ENCODE measurements around the gene MED7.

MED7 gene

GRCh38 chr5:157162919-157163510 lies 20.4 kb upstream of the MED7 start:
- no peak for DNase-seq

DNA sequence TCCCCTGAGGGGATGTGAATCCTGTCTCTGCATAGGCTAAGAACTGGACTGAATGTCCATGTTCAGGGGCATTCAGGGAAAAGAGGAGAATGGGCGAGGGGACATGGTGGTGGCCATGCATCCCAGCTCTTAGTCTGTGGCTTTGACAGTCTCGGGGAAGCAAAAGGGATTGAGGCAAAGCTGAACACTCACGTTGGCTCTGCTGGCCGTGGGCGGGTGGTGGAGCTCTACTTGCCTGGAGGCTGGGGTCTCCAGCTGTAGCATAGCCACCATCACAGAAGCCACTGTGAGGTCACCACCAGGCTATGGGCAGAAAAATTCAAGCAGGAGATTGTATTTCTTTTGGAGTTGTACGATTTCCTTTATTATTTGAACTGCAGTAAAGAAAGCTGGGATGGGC lies 19.3 kb upstream of the MED7 start:
- DNase-seq, result no peak

DNA sequence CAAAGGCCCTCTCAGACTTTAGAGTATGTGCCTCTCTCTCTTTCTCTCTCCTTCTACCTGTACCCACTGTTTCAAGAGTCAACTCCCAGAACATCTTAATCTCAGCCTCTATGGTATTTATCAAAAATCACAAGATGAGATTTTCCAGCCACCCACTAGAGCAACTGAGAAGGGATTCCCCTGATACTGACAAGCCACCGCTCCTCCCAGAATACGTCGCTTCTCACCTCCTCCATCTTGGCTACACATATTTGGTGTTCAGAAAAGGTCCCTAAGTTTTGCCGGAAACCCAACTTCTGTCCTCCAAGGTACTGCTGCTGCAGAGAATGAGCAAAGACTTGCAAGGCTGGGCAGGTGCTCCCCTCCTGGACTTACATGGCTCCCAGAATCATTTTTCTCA lies 17.3 kb upstream of the MED7 start:
- no peak for DNase-seq

GRCh38 chr5:157159209-157159751 lies 16.6 kb upstream of the MED7 start:
- DNase-seq, result no peak

GRCh38 chr5:157157293-157157891 lies 14.7 kb upstream of the MED7 start:
- DNase-seq, result no peak

GRCh38 chr5:157155297-157155696 lies 12.6 kb upstream of the MED7 start:
- no peak for DNase-seq

DNA sequence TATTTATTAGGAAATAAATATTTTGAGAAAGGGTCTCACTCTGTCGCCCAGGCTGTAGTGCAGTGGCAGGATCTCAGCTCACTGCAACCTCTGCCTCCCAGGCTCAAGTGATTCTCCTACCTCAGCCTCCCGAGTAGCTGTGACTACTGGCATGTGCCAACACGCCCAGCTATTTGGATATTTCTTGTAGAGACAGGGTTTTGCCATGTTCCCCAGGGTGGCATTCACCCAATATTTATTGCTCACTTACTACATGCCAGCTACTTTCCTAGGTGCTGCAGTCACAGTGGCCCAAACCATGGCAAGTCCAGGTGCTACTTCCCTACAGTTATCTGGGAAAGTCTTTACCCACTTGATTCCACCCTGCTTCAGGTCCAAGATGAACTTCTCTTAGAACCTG lies 8.3 kb upstream of the MED7 start:
- no peak for DNase-seq

GRCh38 chr5:157148734-157149615 lies 6.3 kb upstream of the MED7 start:
- peak; percentile 57 for DNase-seq

- DNase-seq, result peak; percentile 57
Observed at GRCh38 chr5:157143127-157143971, 684 bp upstream of the MED7 start.

- no peak for DNase-seq
Observed at GRCh38 chr5:157137691-157138090, 5.0 kb downstream of the MED7 start.

DNA sequence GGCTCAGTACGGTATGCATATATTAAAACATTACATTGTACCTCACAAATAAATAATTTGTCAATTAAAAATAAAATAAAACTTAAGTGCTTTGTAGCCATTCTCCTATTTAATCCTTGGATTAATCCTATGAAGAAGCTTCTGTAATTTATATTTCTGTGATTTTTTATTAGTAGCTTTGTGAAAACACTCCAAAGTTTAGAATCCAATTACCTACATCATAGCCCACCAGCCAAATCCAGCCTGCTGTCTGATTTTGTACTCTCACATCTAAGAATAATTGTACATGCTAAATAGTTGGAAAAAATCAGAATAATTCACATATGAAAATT lies 10.4 kb downstream of the MED7 start:
- no peak for DNase-seq

DNA sequence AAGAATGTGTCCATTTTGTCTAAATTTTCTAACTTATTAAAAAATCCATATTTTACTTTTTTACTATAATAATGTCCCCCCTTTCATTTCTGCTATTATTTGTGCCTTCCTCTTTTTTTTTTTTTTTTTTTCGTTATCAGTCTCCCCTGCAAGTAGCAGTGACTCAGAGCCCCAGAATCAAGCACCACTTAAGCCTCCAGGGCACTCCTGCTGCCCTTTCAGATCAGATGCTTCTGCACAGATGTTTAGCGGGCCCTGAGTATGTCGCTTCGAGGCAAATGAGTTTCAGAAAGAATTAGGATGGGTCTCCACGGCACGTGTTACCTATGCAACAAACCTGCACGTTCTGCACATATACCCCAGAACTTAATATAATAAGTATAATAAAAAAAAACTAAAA lies 11.7 kb downstream of the MED7 start:
- no peak for DNase-seq

DNA sequence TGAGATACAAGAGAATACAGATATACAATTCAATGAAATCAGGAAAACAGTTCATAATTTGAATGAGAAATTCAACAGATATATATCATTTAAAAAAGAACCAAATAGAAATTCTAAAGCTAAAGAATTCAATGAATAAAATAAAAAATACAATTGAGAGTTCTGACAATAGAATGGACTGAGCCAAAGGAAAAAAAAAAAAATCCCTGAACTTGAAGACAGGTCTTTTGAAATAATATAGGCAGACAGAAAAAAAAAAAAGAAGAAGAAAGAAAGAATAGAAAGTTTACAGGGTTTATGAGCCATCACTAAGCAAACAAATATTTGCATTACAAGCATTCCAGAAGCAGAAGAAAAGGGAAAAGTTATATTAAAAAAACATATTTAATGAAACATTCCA lies 21.0 kb downstream of the MED7 start:
- DNase-seq, result no peak

DNA sequence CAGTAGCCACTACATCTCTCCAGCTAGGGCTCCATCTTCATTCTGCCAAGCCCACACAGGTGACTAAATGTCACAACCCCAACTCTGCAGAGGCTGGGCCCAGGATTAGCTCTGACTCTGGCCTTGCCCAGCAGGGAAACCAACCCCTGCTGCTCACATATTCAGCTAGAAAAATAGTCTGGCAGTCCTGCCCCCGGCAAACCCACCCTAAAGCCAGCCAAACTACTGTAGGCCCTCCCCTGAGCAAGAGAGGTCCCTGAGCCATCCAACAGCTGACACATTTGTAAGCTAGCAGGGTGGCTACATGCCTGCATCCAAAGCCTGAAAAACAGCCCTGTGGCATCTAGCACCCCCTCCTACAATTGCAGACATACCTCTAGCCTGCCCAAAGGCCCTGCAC lies 22.6 kb downstream of the MED7 start:
- DNase-seq, result no peak

DNA sequence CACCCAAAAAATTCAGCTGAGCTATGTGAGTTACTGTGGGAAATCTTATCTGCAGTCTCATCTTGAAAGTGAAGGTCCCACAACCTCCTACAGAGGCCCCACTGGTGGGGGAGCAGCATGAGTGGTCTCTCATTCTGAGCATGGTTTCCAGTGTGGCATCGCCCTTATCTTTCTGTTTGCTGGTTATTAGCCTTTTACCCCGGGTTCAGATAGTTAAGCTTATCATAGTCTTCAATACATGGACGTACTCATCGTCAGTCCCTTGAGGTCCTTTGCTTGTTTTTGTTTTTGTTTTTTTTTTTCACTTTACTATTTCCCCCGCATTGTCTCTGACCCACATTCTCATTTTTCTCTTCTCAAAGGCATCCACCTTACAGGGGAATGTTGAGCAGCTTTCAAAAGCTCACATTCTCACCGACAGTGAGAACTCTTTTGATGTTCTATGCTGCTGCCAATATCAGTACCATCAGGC lies 26.1 kb downstream of the MED7 start:
- DNase-seq, result no peak

GRCh38 chr5:157115502-157115901 lies 27.2 kb downstream of the MED7 start:
- no peak for DNase-seq

DNA sequence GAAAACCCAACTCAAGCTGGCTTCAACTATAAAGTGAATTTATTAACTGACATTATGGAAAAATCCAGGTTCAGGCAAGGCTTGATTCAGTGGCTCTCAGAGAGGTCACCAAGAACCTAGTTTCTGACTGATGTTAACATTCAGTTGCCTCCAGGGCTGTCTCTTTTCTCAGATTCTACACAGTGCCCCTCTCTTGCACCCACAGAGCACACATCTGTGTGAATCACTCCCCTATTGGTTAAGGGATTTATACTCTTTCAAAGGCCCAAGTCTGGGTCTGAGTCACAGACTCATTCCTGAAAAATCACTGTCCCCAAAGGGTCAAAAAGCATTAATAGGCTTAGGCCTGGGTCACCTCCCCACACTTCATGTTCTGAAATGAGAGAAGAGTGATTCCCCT lies 27.7 kb downstream of the MED7 start:
- DNase-seq, result no peak

- DNase-seq, result no peak
Observed at GRCh38 chr5:157113002-157113401, 29.7 kb downstream of the MED7 start.

- no peak for DNase-seq
Observed at GRCh38 chr5:157109744-157110143, 32.9 kb downstream of the MED7 start.

GRCh38 chr5:157108976-157109375 lies 33.7 kb downstream of the MED7 start, which contains the start of gene HAVCR2:
HAVCR2 (minus strand) TSS chr5:157109044; CDS start chr5:157108983, 61 bp downstream.
- DNase-seq, result no peak

- no peak for DNase-seq
Observed at GRCh38 chr5:157107508-157107907, 35.2 kb downstream of the MED7 start.

- no peak for DNase-seq
Observed at GRCh38 chr5:157106630-157107461, 35.8 kb downstream of the MED7 start.
